DND-41 (cell line): Measurements from ENCODE around the gene ADGRF5.
"Not testable (repeated sequence)": the region's sequence is repeated elsewhere in the genome, so short reads cannot be mapped to it uniquely, and the experiment has no call there.

Experiments used
- ATAC-seq: fragments of 200-7000 bp; cut with Tn5 transposase; 3 replicates; pipeline ENCODE4 v1.9.1; 2021; ENCODE audit warnings: low read depth; ENCODE audit not compliant: insufficient read depth
- DNase-seq: peaks from one replicate; pipeline ENCODE4 v3.0.0-alpha.2; 2020
- H2AFZ ChIP-seq: 2 replicates; pipeline ENCODE4 v1.6.0; 2012; ENCODE audit warnings: low read depth, low read length
- H3K27ac ChIP-seq: 2 replicates; pipeline ENCODE4 v1.5.1; 2012; ENCODE audit warnings: low read length, inconsistent platforms
- H3K27me3 ChIP-seq: fragments of 200-600 bp; sonication (generic); 2 replicates; pipeline ENCODE4 v1.6.0; 2012; ENCODE audit warnings: low read length, mild to moderate bottlenecking, inconsistent platforms; ENCODE audit not compliant: insufficient read depth, poor library complexity
- H3K36me3 ChIP-seq: 2 replicates; pipeline ENCODE4 v1.5.1; 2012; ENCODE audit warnings: low read length, inconsistent platforms; ENCODE audit not compliant: insufficient read depth
- H3K4me1 ChIP-seq: 2 replicates; pipeline ENCODE4 v1.5.1; 2012; ENCODE audit warnings: mild to moderate bottlenecking, low read length; ENCODE audit not compliant: insufficient read depth
- H3K4me2 ChIP-seq: 2 replicates; pipeline ENCODE4 v1.6.0; 2012; ENCODE audit warnings: mild to moderate bottlenecking, moderate library complexity, low read length, inconsistent platforms; ENCODE audit not compliant: insufficient read depth
- H3K4me3 ChIP-seq, 2 experiments: fragments of 200-600 bp in 1 of 2; shearing (Covaris generic) in 1 of 2; 2 replicates each; pipeline ENCODE4 v1.5.1; 2012 to 2016; ENCODE audit warnings: inconsistent platforms in 2 of 2, low read length in 2 of 2, mild to moderate bottlenecking in 2 of 2, low read depth in 1 of 2, moderate library complexity in 1 of 2
- H3K79me2 ChIP-seq: 2 replicates; pipeline ENCODE4 v1.6.0; 2012; ENCODE audit warnings: low read length, inconsistent platforms; ENCODE audit not compliant: insufficient read depth
- H3K9ac ChIP-seq: 2 replicates; pipeline ENCODE4 v1.6.0; 2012; ENCODE audit warnings: low read depth, mild to moderate bottlenecking, inconsistent platforms, low read length, moderate library complexity
- H3K9me3 ChIP-seq: 2 replicates; pipeline ENCODE4 v1.5.1; 2012; ENCODE audit warnings: low read length, moderate library complexity, mild to moderate bottlenecking, inconsistent platforms; ENCODE audit not compliant: insufficient read depth, severe bottlenecking
- H4K20me1 ChIP-seq: 2 replicates; pipeline ENCODE4 v1.6.0; 2012; ENCODE audit warnings: low read length; ENCODE audit not compliant: insufficient read depth
- EZH2 ChIP-seq: IDR thresholded peaks from 3 replicates; pipeline ENCODE4 v1.6.1; 2012; ENCODE audit warnings: borderline replicate concordance, low read depth, mild to moderate bottlenecking, moderate library complexity, low read length, inconsistent platforms; ENCODE audit not compliant: severe bottlenecking
- TF ChIP-seq, protein P1 (sequence below): IDR thresholded peaks from 2 replicates; pipeline ENCODE4 v1.5.1; 2012; ENCODE audit warnings: borderline replicate concordance, low read length, moderate library complexity, mild to moderate bottlenecking; ENCODE audit not compliant: poor library complexity, severe bottlenecking; ENCODE audit errors: extremely low read depth

ADGRF5 gene

DNA sequence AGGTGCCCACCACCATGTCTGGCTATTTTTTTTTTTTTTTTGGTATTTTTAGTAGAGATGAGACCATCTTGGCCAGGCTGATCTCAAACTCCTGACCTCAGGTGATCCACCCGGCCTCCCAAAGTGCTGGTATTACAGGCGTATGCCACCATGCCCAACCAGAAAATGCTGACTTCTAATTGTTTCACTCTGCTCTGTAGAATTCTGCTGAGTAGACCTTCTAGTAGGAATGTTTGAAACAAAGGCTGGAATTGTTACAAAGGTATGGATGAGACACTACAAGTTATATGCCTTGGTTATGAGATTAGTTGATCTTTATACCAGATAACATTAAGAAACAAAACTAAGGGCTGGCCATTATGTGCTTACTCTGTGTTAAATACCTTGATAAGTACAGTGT lies 83.7 kb downstream of the ADGRF5 start:
- Histone ChIP-seq H3K4me3 (no peak overlapping the region), H3K27me3 (no peaks in the 10 kb centered on the region), H4K20me1 (no peaks in the 10 kb centered on the region), H3K27ac (no peak overlapping the region), H3K9ac (no peak overlapping the region), H3K79me2 (no peaks in the 10 kb centered on the region), H3K36me3 (no peaks in the 10 kb centered on the region), H3K9me3 (peaks cover 8% of the 10 kb centered on the region), H3K4me1 (no peaks in the 10 kb centered on the region), H3K4me2 (no peak overlapping the region), H2AFZ (no peak overlapping the region)
- TF ChIP-seq, protein P1, sequence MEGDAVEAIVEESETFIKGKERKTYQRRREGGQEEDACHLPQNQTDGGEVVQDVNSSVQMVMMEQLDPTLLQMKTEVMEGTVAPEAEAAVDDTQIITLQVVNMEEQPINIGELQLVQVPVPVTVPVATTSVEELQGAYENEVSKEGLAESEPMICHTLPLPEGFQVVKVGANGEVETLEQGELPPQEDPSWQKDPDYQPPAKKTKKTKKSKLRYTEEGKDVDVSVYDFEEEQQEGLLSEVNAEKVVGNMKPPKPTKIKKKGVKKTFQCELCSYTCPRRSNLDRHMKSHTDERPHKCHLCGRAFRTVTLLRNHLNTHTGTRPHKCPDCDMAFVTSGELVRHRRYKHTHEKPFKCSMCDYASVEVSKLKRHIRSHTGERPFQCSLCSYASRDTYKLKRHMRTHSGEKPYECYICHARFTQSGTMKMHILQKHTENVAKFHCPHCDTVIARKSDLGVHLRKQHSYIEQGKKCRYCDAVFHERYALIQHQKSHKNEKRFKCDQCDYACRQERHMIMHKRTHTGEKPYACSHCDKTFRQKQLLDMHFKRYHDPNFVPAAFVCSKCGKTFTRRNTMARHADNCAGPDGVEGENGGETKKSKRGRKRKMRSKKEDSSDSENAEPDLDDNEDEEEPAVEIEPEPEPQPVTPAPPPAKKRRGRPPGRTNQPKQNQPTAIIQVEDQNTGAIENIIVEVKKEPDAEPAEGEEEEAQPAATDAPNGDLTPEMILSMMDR = no peak
- TF ChIP-seq EZH2 = no peak
- no peak for ATAC-seq
- no peak for DNase-seq

DNA sequence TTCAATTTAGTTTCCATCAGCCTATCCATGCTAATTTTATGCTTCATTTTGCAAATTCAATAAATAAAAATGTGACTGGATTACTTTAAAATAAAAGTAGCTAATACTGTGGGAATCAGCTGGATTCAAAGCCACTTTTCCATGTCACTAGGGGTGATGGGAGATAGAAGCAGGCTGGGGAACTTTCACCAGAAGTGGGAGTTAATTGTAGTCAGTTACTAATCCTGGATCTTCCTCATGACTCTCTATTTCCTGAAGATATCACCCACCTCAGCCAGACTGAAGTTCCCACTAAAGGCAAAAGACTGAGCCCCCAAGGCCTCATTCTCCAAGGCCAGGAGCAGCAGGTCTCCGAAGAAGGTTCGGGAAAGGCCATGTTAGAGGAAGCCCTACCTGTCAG lies 86.7 kb downstream of the ADGRF5 start:
- not testable (repeated sequence) for H3K27ac ChIP-seq, H3K4me1 ChIP-seq, H3K36me3 ChIP-seq, H2AFZ ChIP-seq, H3K9me3 ChIP-seq, H3K79me2 ChIP-seq, H3K4me2 ChIP-seq, DNase-seq, H4K20me1 ChIP-seq, H3K9ac ChIP-seq, H3K27me3 ChIP-seq, H3K4me3 ChIP-seq, ATAC-seq

DNA sequence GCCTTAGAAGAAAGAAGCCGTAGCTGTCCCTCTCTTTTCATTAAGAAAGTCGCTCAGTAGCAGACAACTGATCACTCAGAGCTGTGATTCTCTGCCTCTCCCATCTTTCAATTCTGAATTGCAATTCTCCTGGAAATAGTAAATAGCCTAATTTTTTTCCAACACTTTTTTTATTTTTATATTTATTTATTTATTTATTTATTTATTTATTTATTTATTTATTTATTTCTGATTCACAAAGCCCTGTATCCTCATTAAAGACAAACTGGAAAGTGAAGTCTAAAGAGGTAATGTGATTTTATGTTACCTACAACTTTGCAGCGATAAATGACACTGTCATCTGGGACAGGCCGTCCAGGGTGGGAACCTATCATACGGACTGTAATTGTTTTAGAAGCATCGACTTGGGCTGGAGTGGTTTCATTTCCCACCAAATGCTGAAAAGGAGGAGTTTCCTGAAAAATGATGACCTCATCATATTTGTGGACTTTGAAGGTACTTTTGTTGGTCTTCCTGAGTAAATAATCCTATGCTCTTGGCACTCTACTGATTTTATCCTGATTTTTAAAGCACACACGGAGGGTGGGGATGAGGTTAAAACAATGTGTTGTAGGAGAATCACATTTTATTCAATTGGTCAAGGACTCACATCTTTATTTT lies 87.4 kb downstream of the ADGRF5 start:
- H3K27ac ChIP-seq, H3K4me1 ChIP-seq, H3K36me3 ChIP-seq, H3K9me3 ChIP-seq, H3K9ac ChIP-seq, H2AFZ ChIP-seq, H3K4me3 ChIP-seq, ATAC-seq, H3K27me3 ChIP-seq, H3K4me2 ChIP-seq, H4K20me1 ChIP-seq, H3K79me2 ChIP-seq, DNase-seq: not testable (repeated sequence)

DNA sequence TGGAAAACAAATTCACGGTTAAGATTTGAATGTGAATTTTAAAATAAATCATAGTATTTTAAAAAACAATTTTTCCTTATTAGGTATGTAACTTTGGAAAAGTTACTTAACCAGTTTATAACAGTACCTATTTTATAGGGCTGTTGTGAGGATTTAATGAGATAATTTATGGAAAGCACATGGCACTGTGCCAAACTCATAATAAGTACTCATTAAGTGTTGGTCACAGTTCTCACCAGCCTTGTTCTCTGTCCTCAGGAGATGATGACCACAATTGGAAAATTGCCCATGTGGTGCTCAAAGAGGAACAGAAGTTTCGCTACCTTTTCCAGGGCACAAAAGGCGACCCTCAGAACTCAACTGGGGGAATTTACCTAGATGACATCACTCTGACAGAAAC lies 88.9 kb downstream of the ADGRF5 start:
- Histone ChIP-seq H3K27ac (no peak overlapping the region), H3K9ac (no peak overlapping the region), H3K4me3 (no peak overlapping the region), H2AFZ (no peak overlapping the region), H3K4me1 (no peaks in the 10 kb centered on the region), H3K27me3 (no peaks in the 10 kb centered on the region), H3K4me2 (no peak overlapping the region), H4K20me1 (no peaks in the 10 kb centered on the region), H3K9me3 (no peaks in the 10 kb centered on the region), H3K79me2 (no peaks in the 10 kb centered on the region), H3K36me3 (no peaks in the 10 kb centered on the region)
- DNase-seq (no peak), ATAC-seq (no peak)
- no peak for TF ChIP-seq EZH2
- TF ChIP-seq, protein P1 = no peak
